Measurements from ENCODE around the gene HSPH1.

GRCh38 chr13:31115616-31116015, 46.1 kb downstream of the HSPH1 start:
- TF ChIP-seq ZNF24 (IDR thresholded peaks at IDR 0.05), result no peak
- no peak for TF ChIP-seq TBL1XR1 (IDR thresholded peaks at IDR 0.05; ENCODE audit: low read depth, low read length)
- TF ChIP-seq CREB1 (IDR thresholded peaks at IDR 0.05; ENCODE audit: low read depth), result no peak
- TF ChIP-seq RELA (IDR thresholded peaks at IDR 0.05; ENCODE audit: borderline replicate concordance, partially characterized antibody), result no peak
- TF ChIP-seq POLR2A (IDR thresholded peaks at IDR 0.05; ENCODE audit: low read depth, low read length), result no peak
- no peak for TF ChIP-seq REST (IDR thresholded peaks at IDR 0.05; ENCODE audit: low read depth, low read length)
- TF ChIP-seq BACH1 (IDR thresholded peaks at IDR 0.05; ENCODE audit: borderline replicate concordance), result no peak
- TF ChIP-seq ZBTB11 (CRISPR knock-in tag; IDR thresholded peaks at IDR 0.05), result no peak
- TF ChIP-seq ETV6 (conservative IDR thresholded peaks at IDR 0.05 in 1 of 2, IDR thresholded peaks at IDR 0.05 in 1 of 2; ENCODE audit: borderline replicate concordance in 1 of 2, low read depth in 1 of 2), result no peak
- TF ChIP-seq ZSCAN29 (IDR thresholded peaks at IDR 0.05), result no peak
- no peak for TF ChIP-seq CBFB (IDR thresholded peaks at IDR 0.05; ENCODE audit: low read depth)
- TF ChIP-seq CTCF (IDR thresholded peaks at IDR 0.05 in 2 of 3, conservative IDR thresholded peaks at IDR 0.05 in 1 of 3; ENCODE audit: control insufficient read depth in 2 of 3, extremely low read depth in 1 of 3, insufficient read depth in 1 of 3, low read depth in 3 of 3, low read length in 3 of 3), result no peak
